WTC11 (cell line): ENCODE results near the gene SDHAF2.

ENCODE experiments used
- ATF3 ChIP-seq: sonication (generic); formaldehyde crosslinking; conservative IDR thresholded peaks from 2 replicates; pipeline ENCODE4 v1.8.1; 2022; ENCODE audit warnings: mild to moderate bottlenecking, missing genetic modification reagents
- CREB1 ChIP-seq: sonication (generic); formaldehyde crosslinking; IDR thresholded peaks from 2 replicates; pipeline ENCODE4 v1.8.0; 2023; ENCODE audit warnings: mild to moderate bottlenecking, missing genetic modification reagents
- CTCF ChIP-seq: fragments of 200-600 bp; IDR thresholded peaks from 2 replicates; pipeline ENCODE4 v1.8.0; 2022; ENCODE audit warnings: antibody characterized with exemption
- ELF4 ChIP-seq: sonication (generic); formaldehyde crosslinking; IDR thresholded peaks from 2 replicates; pipeline ENCODE4 v1.8.1; 2022; ENCODE audit warnings: low read depth, mild to moderate bottlenecking, moderate library complexity, missing genetic modification reagents
- FOXP1 ChIP-seq: sonication (generic); formaldehyde crosslinking; IDR thresholded peaks from 2 replicates; pipeline ENCODE4 v1.8.0; 2022; ENCODE audit warnings: missing genetic modification reagents, mild to moderate bottlenecking, moderate library complexity, borderline replicate concordance
- GABPB1 ChIP-seq: sonication (generic); formaldehyde crosslinking; IDR thresholded peaks from 2 replicates; pipeline ENCODE4 v1.8.1; 2023; ENCODE audit warnings: mild to moderate bottlenecking, missing genetic modification reagents
- HMGXB4 ChIP-seq: sonication (generic); formaldehyde crosslinking; IDR thresholded peaks from 2 replicates; pipeline ENCODE4 v1.8.1; 2023; ENCODE audit warnings: mild to moderate bottlenecking, moderate library complexity, missing genetic modification reagents
- NFE2L1 ChIP-seq: sonication (generic); formaldehyde crosslinking; IDR thresholded peaks from 2 replicates; pipeline ENCODE4 v1.8.1; 2023; ENCODE audit warnings: missing genetic modification reagents
- SMAD3 ChIP-seq: sonication (generic); formaldehyde crosslinking; IDR thresholded peaks from 2 replicates; pipeline ENCODE4 v1.8.0; 2022; ENCODE audit warnings: missing genetic modification reagents, mild to moderate bottlenecking, borderline replicate concordance
- SP1 ChIP-seq: sonication (generic); formaldehyde crosslinking; conservative IDR thresholded peaks from 2 replicates; pipeline ENCODE4 v1.8.1; 2022; ENCODE audit warnings: missing genetic modification reagents
- ZNF138 ChIP-seq: sonication (generic); formaldehyde crosslinking; conservative IDR thresholded peaks from 2 replicates; pipeline ENCODE4 v1.8.1; 2022; ENCODE audit warnings: mild to moderate bottlenecking, moderate library complexity, missing genetic modification reagents

GRCh38 chr11:61413496-61413895 lies 16.4 kb upstream of the SDHAF2 start:
- TF ChIP-seq CTCF (no peak), SP1 (CRISPR knock-in tag) (no peak), ZNF138 (CRISPR knock-in tag) (no peak), ATF3 (CRISPR knock-in tag) (no peak), HMGXB4 (CRISPR knock-in tag) (no peak), FOXP1 (CRISPR knock-in tag) (no peak), NFE2L1 (CRISPR knock-in tag) (no peak), CREB1 (no peak), ELF4 (CRISPR knock-in tag) (no peak), GABPB1 (CRISPR knock-in tag) (no peak), SMAD3 (no peak)
